Ovary (tissue), 9 donors: ENCODE measurements around the gene OSBPL9. TPM values are rescaled to one million over a fixed set of nuclear protein-coding genes. Genes with fewer than 3 reads are reported as not detected.

ENCODE experiments used
- DNase-seq, 5 donors: peaks; one replicate each; pipeline ENCODE4 v3.0.0-alpha.2; 2019 to 2020
- H3K27ac ChIP-seq, 2 donors: fragments of 200-600 bp; one replicate each; pipeline versions ENCODE4 v1.5.1 to v1.8.0; 2019 to 2022
- H3K27me3 ChIP-seq: fragments of 200-600 bp; one replicate; pipeline ENCODE4 v1.8.0; 2022
- H3K36me3 ChIP-seq: fragments of 200-600 bp; sonication (generic); one replicate; pipeline ENCODE4 v1.5.1; 2019
- H3K4me1 ChIP-seq: one replicate; pipeline ENCODE4 v1.8.1; 2013; ENCODE audit warnings: mild to moderate bottlenecking, moderate library complexity; ENCODE audit not compliant: insufficient read depth
- H3K4me3 ChIP-seq: fragments of 200-600 bp; sonication (generic); one replicate; pipeline ENCODE4 v1.5.1; 2017
- H3K9me3 ChIP-seq, 2 donors: fragments of 200-600 bp in 1 of 2; sonication (generic) in 1 of 2; one replicate each; pipeline versions ENCODE4 v1.5.1 to v1.8.1; 2013 to 2019; ENCODE audit warnings: mild to moderate bottlenecking in 1 of 2, moderate library complexity in 1 of 2
- CTCF ChIP-seq, 3 donors: fragments of 450-650 bp in 2 of 3; fragments of 200-600 bp in 1 of 3; IDR thresholded peaks; one replicate each; pipeline versions ENCODE4 v1.5.1 to v1.8.0; 2016 to 2022; ENCODE audit warnings: antibody characterized with exemption in 3 of 3, mild to moderate bottlenecking in 1 of 3
- EP300 ChIP-seq: sonication (generic); formaldehyde crosslinking; IDR thresholded peaks from one replicate; pipeline ENCODE4 v1.6.1; 2017; ENCODE audit warnings: antibody characterized with exemption
- POLR2A ChIP-seq: fragments of 450-650 bp; IDR thresholded peaks from one replicate; pipeline ENCODE4 v1.6.1; 2017; ENCODE audit warnings: antibody characterized with exemption, mild to moderate bottlenecking, moderate library complexity
- WGBS, 3 donors: extraction: QIAGEN DNeasy Blood & Tissue Kit in 1 of 3; methylation state at CpG; one replicate each; pipeline versions ENCODE4 v1.1.5 to v1.1.7; 2013 to 2017; 5-methylcytosine and 5-hydroxymethylcytosine counted together
- intact Hi-C, 4 donors: fragments of 100-400 bp; cut with DNase I; formaldehyde crosslinking; loops; one replicate each; pipeline versions ENCODE4 v1.11.0 to v1.15.1; 2022 to 2023
- polyA plus RNA-seq, 2 donors: library from polyadenylated mRNA; stranded (reverse); fragments of 200-250 nt in 1 of 2; fragments of 350-450 nt in 1 of 2; fragmentation: Illumina TruSeq in 1 of 2; extraction: RNeasy Lipid Tissue Mini Kit (QIAGEN cat#74804) in 1 of 2; gene quantifications; one replicate each; pipeline ENCODE4 v1.2.3, GENCODE V29; 2013 to 2014
- total RNA-seq, 7 donors: library from RNA; depleted of rRNA in 2 of 7; stranded (reverse); fragments of >200 nt in 2 of 7; fragmentation: NEBNext Ultra II Directional in 3 of 7; extraction: Animal tissue kit (Norgen Biotek cat#: 25700) in 3 of 7; gene quantifications; one replicate each; pipeline versions ENCODE4 v1.1.0 to v1.2.4, GENCODE V29; 2016 to 2023
- donor health status: DM: no; HTN: no; CAD: no; lungs with moderate emphysema.
- donor health status: DM: no; HTN: no; CAD: no.
- donor health status: Bipolar disorder and iron deficiency.
- donor health status: DM: yes; HTN: yes; CAD: no.
- donor health status: DM: no; HTN: no; CAD: no.
- donor health status: DM: yes; HTN: yes; CAD: no.

Gene OSBPL9
- total and polyA plus RNA-seq, 9 donors: 53.1 to 92.4 (median 72.6) TPM

DNA sequence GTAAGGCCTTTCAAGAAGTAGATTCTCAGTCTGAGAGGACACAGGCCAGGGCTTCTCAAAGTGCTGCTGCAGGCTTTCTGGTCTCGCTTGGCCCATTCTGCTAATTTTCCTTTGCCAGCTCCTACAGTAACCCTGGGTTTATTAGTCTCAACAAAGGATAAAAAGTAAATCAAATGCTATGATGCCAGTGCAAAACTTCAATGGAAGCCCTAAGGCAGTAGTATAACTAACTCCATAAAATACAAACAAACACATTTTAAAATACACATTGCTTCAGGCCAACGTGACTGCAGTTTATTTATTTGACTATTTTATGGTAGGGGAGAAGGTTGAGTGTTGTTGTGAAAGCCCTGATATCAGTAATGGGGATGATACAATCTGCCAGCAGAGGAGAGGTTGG is 172.0 kb downstream of the OSBPL9 start:
- peaks cover 5% of the 10 kb centered on the region for H3K4me1 ChIP-seq
- no peaks in the 10 kb centered on the region for H3K36me3 ChIP-seq
- 56 to 64% (median 62%) methylated on average over 2 of the region's 2 CpGs for WGBS, 3 donors
- no peaks in the 10 kb centered on the region for H3K27me3 ChIP-seq
- no peak overlapping the region for H3K27ac ChIP-seq
- no peak for DNase-seq
- H3K4me3 ChIP-seq: no peak overlapping the region
- TF ChIP-seq POLR2A (no peak), CTCF (IDR thresholded peaks at IDR 0.05) (no peak), EP300 (no peak)
- H3K9me3 ChIP-seq: no peaks in the 10 kb centered on the region
- intact Hi-C loops: no loop called here

GRCh38 chr1:51789342-51789741 is 172.4 kb downstream of the OSBPL9 start:
- no peaks in the 10 kb centered on the region for H3K36me3 ChIP-seq
- H3K4me3 ChIP-seq: no peak overlapping the region
- H3K27me3 ChIP-seq: no peaks in the 10 kb centered on the region
- 90 to 95% (median 90%) methylated on average over 1 of the region's 1 CpG for WGBS, 3 donors
- peaks cover 5% of the 10 kb centered on the region for H3K4me1 ChIP-seq
- no peak for DNase-seq
- intact Hi-C loops: no loop called here
- no peaks in the 10 kb centered on the region for H3K9me3 ChIP-seq
- TF ChIP-seq CTCF (IDR thresholded peaks at IDR 0.05) (no peak), POLR2A (no peak), EP300 (no peak)
- H3K27ac ChIP-seq: no peak overlapping the region

- no peak overlapping the region for H3K27ac ChIP-seq
- intact Hi-C loops: no loop called here
- no peaks in the 10 kb centered on the region for H3K36me3 ChIP-seq
- H3K4me3 ChIP-seq: no peak overlapping the region
- H3K27me3 ChIP-seq: no peaks in the 10 kb centered on the region
- no peak for TF ChIP-seq POLR2A
- no peak for TF ChIP-seq EP300
- no peak for TF ChIP-seq CTCF (IDR thresholded peaks at IDR 0.05)
- H3K9me3 ChIP-seq: no peaks in the 10 kb centered on the region
- WGBS, 3 donors: 91 to 92% (median 91%) methylated on average over 6 of the region's 6 CpGs
- no peaks in the 10 kb centered on the region for H3K4me1 ChIP-seq
- no peak for DNase-seq
Observed at GRCh38 chr1:51790385-51790784, 173.5 kb downstream of the OSBPL9 start.

DNA sequence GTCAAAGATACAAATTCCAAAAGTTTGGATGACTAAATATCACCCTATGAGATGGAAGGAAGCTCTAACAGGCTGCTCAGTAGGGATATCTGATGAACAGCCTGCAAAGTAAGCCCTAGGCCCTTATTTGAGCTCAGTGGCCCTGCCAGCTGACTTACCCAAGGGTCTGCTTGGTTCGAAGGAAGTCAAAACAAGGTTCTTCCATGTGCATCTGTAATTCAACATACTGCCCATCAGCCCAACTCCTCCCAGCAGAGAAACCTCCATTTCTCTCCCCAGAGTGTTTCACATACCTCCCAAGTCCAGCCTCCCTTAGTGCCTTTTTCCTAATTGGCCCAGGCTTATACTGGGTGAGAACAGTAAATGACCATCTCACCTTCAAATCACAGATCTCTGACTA is 175.0 kb downstream of the OSBPL9 start:
- H3K4me1 ChIP-seq: no peaks in the 10 kb centered on the region
- TF ChIP-seq EP300 (no peak), POLR2A (no peak), CTCF (IDR thresholded peaks at IDR 0.05) (no peak)
- H3K4me3 ChIP-seq: no peak overlapping the region
- H3K36me3 ChIP-seq: no peaks in the 10 kb centered on the region
- intact Hi-C loops: no loop called here
- H3K27ac ChIP-seq: no peak overlapping the region
- DNase-seq: no peak
- H3K27me3 ChIP-seq: no peaks in the 10 kb centered on the region
- WGBS, 3 donors: 79 to 83% (median 81%) methylated on average over 1 of the region's 1 CpG
- H3K9me3 ChIP-seq: no peaks in the 10 kb centered on the region

- H3K4me3 ChIP-seq: no peak overlapping the region
- intact Hi-C loops: no loop called here
- no peaks in the 10 kb centered on the region for H3K4me1 ChIP-seq
- no peaks in the 10 kb centered on the region for H3K27me3 ChIP-seq
- TF ChIP-seq EP300: no peak
- no peak for TF ChIP-seq POLR2A
- no peak for TF ChIP-seq CTCF (IDR thresholded peaks at IDR 0.05)
- H3K36me3 ChIP-seq: no peaks in the 10 kb centered on the region
- DNase-seq: no peak
- H3K9me3 ChIP-seq: no peaks in the 10 kb centered on the region
- H3K27ac ChIP-seq: no peak overlapping the region
- WGBS, 3 donors: 94 to 97% (median 96%) methylated on average over 1 of the region's 1 CpG
Observed at GRCh38 chr1:51792864-51793263, 176.0 kb downstream of the OSBPL9 start.
